ENCODE results near the gene OVOL3.
"Not testable (repeated sequence)": the region's sequence is repeated elsewhere in the genome, so short reads cannot be mapped to it uniquely, and the experiment has no call there.

The OVOL3 gene

DNA sequence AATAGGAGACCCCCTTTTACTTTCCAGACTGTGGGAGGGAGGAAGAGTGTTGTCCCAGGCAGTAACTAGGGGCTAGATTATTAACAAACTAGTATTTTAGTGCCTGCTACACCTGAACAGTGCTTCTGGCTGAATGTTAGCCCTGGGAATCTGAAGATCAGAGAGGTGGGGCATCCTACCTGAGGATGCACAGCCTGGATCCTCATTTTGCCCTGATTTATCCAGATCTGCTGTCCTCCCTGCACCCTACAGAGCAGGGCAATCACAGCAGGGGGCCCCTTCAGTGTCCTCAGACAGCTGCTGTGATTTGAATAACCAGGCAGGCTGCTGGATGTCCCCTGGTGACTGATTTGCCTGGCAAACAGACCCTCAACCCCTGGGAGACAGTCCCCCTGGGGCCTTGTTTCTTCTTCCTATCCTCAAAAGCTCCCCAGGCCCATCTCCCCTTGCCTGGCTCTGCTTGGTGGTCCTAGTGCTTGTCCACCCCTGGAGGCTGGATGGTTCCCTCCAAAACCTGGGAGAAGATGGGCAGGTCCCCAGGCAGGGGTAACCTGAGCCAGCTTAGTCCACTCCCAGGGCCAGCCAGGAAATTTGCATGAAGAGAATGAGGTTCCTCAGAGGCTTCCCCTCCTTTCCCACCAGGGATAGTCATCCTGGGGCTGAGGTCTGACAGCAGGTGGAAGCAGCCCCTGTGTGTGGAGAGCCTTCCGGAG, at the start of gene OVOL3:
OVOL3 (plus strand) TSS at position 657 of the 713 bp plus-strand sequence. CDS start 60 bp downstream, outside the sequence.
- no peak for DNase-seq (ENCODE audit: low read depth)

DNA sequence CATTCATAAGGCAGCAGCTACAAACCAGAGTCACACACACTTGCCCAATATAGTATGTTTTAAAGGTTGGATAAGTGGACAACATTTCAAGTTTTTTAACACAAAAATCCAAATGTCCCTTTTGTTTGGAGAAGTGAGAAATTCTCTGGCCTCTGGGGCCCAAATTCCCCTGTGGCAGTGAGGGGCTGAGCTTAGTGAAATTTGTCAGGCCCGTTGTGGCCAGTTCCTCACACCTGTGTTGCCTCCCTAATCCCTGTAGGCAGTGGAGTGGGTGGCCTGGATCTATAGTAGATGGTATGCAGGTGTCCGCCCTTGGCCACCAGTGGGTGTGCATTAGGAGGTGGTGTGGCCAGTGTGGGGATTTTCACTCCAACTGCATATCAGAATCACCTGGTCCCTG, 49.6 kb upstream of the OVOL3 start:
- DNase-seq (ENCODE audit: low read depth): no peak

DNA sequence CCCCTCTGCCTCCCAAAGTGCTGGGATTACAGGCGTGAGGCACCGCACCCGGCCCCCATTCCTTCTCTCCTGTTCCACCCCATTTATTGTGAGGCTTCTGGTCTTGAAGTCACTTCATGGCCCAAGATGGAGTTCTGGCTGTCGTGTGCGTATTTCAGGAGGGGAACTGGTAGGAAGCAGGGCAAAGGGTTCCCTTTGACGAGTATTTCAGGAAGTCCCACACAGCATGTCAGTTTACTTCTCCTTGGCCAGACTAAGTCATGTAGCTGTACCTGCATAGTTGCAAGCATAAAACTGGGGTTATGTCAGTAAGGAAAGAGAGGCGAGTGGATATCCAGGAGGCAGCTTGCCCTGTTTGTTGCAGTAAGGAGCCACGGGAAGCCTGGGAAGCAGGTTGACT, 46.1 kb upstream of the OVOL3 start:
- no peak for DNase-seq (ENCODE audit: low read depth)

DNA sequence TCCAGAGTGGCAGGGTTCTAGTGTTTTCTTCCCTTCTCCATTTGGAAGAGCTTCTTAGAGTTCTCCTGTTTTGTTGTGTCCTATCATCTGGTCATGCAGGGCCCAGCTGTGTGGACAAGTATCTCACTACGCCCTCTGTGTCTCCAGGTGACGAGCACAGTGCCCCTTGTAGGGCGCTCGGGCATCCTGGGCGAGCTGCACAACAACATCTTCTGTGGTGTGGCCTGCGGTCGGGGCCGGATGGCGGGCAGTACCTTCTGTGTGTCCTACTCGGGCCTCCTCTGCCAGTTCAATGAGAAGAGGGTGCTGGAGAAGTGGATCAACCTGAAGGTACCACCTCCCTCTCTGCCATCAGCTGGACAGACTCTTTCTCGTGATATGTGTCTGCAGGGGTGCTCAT, 43.3 kb upstream of the OVOL3 start:
- DNase-seq (ENCODE audit: low read depth): no peak

DNA sequence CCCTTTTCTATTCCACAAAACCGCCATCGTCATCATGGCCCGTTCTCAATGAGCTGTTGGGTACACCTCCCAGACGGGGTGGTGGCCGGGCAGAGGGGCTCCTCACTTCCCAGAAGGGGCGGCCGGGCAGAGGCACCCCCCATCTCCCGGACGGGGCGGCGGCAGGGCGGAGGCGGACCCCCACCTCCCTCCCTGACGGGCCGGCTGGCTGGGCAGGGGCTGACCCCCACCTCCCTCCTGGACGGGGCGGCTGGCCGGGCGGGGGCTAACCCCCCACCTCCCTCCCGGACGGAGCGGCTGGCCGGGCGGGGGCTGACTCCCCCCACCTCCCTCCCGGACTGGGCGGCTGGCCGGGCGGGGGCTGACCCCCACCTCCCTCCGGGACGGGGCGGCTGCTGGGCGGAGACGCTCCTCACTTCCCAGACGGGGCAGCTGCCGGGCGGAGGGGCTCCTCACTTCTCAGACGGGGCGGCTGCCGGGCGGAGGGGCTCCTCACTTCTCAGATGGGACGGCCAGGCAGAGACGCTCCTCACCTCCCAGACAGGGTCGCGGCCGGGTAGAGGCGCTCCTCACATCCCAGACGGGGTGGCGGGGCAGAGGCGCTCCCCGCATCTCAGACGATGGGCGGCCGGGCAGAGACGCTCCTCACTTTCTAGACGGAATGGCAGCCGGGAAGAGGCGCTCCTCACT, 42.0 kb upstream of the OVOL3 start:
- not testable (repeated sequence) for DNase-seq (ENCODE audit: low read depth)

DNA sequence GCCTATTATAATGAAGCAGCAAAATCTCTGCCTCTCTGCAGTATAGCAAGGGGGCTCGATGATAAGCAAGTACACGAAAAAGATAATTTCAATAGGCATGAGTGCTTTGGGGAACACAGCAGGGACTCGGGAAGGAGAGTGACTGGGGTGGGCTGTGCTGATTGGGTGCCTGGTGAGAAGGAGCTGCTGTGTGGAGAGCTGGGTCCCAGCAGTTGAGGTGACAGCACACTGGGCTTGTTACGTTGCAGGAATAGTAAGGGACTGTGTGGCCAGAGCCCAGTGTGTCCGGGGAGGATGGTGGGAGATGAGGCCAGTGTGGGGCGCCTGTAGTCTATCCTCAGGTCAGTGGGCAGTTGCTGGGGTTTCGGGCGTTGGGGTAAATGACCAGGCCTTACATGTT, 38.9 kb upstream of the OVOL3 start:
- DNase-seq (ENCODE audit: low read depth): no peak

DNA sequence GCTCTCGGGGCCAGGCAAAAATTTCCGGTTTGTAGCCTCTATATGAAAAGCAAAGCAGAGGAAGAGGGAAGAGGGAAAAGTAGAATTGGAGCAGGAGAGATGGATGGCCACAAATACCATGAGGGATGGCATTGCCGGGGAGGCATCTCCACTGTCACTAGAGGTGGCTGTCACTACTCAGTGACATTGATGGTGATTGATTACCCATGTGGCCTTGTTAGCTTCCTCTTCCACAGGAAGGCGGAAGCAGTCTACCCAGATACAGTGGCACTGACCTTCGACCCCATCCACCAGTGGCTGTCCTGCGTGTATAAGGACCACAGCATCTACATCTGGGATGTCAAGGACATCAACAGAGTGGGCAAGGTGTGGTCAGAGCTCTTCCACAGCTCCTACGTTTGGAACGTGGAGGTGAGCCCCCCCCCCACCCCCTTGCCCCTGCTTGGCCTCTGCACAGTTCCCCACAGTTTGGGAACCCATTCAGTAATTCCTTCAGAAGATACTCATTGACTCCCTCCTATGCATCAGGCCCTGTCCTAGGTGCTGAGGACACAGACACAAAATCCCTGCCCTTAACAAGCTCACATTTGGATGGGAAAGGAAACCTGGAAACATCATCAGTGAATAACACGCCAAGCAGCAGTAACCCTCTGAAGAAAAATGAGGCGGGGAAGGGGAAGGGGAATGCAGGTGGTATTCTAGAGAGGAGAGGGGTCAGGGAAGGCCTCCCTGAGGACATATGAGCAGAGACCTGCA, 37.6 kb upstream of the OVOL3 start:
- no peak for DNase-seq (ENCODE audit: low read depth)

DNA sequence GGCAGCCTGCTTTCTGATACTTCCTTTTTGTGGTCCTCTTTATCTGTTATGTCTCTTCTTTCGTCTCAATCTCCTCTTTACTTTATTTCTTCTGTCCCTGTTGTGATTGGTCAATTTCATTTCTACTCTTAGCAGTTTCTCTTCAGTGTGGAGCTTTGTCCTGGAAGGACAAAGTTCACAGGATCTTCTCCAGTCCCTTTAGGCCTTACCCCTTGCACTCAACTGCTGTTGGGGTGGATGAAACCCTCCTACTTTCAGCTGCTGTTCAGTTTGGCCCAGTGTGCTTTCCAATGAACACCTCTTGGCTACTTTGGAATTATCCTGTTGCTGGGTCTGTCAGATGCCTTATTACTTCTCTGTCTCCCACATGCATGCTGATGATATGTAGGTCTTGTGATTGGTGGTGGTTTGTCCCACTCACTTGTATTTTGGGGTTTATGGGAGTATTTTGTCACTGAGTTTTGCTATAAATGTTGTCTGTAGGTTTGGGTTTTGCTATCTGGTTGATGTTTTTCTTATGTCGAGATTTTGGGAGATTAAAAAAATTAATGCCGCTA, 31.5 kb upstream of the OVOL3 start:
- DNase-seq (ENCODE audit: low read depth): no peak

DNA sequence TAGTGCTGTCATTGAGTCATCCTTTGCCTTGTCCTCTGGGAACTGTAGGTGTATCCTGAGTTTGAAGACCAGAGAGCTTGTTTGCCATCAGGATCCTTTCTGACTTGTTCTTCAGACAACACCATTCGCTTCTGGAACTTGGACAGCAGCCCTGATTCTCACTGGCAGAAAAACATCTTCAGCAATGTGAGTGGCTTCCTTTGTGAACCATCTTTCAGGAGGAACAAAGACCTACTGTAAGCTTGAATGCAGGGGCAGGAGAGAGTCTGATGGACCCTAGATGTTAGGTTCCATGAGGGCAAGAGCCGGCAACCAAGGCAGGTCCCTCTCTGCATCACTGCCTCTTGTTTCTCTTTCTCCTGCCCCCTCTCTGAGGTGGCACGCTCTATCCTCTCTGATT, 29.6 kb upstream of the OVOL3 start:
- DNase-seq (ENCODE audit: low read depth): no peak

DNA sequence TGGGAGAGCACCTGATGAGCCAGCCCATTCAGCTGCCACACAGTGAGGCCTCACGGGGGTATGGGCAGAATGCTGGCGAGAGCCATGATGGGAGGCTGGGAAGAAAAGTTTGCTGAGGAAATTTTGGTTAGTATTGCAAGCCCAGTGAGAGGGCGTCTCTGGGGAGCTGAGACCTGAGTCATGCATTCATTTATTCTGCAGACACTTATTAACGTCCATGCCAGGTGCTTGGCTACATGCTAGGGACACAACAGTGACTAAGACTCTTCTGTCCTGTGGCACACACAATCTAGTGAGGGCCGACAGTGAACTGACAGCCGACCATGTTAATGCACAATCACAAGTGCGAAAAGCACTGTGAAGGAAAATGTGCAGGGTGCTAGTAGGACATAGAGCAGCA, 29.0 kb upstream of the OVOL3 start:
- DNase-seq (ENCODE audit: low read depth): no peak

DNA sequence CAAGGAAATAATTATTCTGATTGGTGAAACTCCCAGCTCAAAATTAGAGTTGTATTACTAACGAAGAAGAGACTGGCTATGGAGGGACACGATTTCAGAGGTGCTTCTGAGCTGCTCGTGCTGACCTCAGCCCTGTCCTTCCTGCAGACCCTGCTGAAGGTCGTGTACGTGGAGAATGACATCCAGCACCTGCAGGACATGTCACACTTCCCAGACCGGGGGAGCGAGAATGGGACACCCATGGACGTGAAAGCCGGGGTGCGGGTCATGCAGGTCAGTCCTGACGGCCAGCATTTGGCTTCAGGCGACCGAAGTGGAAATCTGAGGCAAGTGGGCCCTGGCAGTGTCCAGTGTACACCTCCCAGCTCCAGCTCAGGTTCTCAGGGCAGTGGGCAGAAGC, 28.0 kb upstream of the OVOL3 start:
- no peak for DNase-seq (ENCODE audit: low read depth)

DNA sequence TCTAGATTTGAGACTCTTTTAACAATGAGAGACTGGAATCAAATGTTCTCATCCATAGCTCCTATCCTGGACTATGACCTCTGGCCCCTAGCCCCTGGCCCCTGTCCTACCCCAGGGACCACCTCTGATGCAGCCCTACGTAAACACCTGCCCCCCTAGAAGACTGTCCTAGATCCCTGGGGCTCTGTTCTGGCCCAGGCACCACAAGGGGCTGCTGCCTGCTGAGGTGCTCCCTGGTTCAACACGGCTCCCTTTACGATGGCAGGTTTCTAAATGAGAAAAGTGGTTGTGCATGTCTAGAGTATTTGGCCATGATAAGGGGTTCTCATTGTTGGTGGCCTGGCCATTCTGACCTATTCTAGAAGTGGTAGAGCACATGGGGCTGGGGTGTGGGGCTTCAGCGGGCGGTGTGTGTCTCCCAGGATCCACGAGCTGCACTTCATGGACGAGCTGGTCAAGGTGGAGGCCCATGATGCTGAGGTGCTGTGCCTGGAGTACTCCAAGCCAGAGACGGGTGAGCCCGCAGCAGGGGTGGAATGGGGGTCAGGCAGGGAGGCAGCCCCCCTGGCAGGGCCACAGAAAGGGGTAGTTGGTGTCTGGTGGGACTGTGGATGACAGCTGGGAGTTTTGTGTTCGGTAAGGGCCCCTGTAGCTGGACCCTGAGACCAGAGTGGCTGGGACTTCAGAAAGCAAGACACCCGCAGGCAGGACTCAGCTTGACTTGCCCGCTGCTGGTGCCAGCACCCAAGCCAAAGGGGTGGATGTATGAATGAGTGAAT, 26.5 kb upstream of the OVOL3 start:
- no peak for DNase-seq (ENCODE audit: low read depth)

DNA sequence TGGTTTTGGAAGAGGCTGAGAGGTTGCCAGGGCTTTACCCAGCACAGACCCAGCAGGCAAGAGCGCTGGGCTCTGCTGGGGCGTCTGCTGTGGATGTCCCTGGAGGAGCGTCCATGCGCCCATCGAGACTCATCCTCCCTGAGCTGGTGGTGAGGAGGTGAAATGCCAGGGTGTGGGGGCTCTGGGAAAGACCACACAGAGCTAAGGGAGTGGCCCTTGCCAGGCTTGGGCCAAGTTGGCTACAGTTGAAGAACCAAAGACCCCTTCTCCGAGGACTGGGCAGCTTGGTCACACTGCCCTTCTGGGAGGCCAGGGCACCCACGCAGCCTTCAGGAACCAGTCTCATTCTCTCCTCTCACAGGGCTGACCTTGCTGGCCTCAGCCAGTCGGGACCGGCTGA, 24.6 kb upstream of the OVOL3 start:
- no peak for DNase-seq (ENCODE audit: low read depth)

DNA sequence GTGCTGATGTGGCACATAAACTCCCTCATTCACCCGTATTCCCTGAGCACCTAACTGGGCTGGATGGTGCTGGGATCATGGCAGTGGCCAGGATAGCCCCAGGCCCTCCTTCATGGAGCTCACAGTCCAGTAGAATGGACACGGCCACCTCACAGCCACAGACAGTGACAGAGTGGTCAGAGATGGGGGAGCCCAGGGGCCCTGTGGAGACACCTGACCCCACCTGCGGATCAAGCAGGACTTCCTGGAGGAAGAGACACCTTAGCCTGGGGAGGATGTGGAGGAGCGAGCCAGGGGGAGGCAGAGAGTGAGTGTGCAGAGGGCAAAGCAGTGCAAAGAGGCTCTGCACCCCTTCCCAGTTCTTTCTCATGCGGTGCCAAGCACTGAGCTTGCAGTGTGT, 21.1 kb upstream of the OVOL3 start:
- DNase-seq (ENCODE audit: low read depth): no peak

DNA sequence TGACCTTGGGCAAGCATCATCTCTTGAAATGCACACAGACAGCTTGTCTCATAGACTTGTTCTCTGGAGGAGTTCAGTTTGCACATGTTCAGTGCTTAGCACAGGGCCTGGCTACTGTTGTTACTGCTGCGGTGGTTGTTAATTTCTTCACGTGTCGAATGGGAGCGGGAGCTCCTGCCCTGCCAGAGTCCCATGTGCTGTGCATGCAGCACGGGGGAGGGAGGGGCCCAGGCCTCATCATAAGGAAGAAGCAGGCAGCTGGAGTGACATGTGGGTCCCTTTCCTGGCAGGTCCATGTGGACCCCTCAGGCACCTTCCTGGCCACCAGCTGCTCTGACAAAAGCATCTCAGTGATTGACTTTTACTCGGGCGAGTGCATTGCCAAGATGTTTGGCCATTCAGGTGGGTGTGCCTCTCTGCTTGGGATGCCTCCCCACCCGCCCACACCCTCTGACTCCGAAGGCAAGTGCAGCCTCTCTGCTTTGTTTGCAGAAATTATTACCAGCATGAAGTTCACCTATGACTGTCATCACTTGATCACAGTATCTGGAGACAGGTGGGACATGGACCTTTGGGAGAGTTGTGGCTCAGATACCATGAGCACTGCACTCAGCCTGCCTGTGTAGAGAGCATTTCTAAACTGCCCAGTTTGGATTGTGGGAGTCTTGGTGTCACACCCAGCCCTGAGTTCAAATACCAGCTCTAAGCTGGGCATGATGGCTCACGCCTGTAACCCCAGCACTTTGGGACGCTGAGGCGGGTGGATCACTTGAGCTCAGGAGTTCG, 19.8 kb upstream of the OVOL3 start:
- DNase-seq (ENCODE audit: low read depth): no peak

DNA sequence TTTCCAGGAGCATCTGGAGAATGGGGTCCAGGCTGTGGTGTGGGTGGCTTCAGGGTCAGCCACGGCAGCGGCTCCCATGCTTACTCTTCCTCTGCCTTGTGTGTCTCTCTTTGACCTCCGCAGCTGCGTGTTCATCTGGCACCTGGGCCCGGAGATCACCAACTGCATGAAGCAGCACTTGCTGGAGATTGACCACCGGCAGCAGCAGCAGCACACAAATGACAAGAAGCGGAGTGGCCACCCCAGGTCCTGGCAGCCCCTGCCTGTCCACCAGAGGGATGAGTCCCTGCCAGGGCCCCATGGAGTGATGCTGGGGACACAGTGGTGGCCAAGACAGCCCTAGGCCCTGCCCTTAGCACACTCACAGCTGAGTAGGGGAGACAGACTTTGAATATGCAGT, 18.4 kb upstream of the OVOL3 start:
- DNase-seq (ENCODE audit: low read depth): no peak

DNA sequence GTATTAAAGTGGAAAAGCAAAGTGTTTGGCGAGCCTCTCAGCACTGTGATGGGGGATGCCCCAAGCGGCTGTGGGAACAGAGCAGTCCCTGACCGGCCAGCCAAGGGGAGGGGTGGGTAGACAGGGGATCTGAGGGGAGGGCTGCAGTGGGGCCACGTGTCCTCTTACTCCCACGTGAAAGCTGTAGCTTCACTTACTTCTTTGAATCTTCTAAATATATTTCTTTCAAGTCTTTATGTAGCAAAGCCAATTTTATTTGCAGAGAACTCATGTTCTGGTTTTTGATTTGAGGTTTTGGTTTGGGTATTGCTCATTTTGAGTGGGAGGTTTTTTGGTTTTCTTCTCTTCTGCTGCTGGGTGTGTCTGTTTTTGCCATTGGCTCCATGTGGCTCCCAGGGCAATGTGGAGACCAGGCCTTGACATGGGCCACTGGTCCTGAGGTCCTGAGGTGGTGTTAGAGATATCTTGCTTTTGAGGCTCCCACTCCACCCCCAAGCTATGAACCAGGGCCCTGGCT, 17.7 kb upstream of the OVOL3 start:
- DNase-seq (ENCODE audit: low read depth): no peak

DNA sequence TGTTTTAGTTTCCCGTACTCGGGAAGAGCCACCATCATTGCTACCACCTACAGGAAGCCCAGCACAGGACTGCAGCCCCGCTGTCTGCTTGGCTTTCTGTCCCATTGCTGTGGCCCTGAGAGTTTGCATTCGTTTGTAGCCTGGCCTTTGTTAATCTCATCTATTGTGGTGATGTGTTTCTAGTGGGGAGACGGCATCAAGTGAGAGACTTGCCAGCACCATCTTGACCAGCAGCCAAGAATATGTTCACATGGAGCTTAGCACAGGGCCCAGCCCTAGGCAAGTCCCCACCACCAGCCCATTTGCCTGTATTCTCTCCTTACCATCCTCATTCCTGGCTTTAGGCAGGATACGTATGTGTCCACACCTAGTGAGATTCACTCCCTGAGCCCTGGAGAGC, 17.3 kb upstream of the OVOL3 start:
- DNase-seq (ENCODE audit: low read depth): no peak

DNA sequence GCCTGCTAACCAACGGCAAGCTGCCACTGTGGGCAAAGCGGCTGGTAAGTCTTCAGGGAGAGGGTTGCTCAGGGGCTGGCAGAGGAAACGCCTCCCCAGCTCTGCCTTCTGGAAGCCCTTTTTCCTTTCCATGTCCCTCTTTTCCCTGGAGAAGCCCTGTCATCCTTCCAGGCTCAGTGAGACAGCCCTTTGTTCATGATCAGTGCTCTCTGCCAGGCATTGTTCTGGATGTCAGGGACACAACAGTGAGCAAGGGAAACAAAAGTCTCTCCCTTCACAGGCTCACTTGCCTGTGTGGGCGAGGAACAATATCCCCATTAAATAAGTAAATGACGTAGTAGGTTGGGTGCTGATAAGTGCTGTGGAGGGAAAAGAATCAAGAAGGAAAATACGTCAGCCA, 13.9 kb upstream of the OVOL3 start:
- DNase-seq (ENCODE audit: low read depth): no peak

DNA sequence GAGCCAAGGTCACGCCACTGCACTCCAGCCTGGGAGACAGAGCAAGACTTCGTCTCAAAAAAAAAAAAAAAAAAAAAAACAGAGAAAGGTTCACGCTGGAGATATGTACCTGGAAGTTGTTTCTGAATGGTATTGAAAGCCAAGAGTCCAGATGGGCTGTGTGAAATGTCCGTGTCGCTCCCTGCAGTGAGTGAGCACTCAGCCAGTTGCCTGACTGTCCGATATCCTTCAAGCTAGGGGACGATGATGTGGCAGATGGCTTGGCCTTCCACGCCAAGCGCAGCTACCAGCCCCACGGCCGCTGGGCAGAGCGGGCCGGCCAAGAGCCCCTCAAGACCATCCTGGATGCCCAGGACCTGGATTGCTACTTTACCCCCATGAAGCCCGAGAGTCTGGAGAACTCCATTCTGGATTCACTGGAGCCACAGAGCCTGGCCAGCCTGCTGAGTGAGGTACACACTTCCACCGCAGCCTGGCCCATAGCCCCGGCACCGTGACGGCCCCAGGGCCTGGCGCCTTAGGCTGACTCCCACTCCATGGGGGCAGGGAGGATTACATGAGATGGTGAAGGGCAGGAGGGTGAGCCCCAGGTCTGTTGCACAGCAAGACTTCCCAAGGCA, 11.7 kb upstream of the OVOL3 start:
- no peak for DNase-seq (ENCODE audit: low read depth)

DNA sequence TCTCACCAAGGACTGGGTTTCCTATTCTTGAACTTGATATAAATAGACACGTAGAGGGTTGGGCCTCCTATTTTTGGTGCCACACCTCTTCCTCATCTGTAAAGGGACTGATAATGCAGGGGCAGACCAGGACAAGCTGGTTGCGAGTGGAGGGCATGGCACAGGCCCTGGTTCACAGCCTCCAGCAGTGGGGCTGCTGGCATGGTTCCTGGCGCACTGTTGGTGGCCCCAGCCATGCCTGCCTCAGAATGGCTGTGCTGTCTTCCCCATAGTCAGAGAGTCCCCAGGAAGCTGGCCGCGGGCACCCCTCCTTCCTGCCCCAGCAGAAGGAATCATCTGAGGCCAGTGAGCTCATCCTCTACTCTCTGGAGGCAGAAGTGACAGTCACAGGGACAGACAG, 10.5 kb upstream of the OVOL3 start:
- DNase-seq (ENCODE audit: low read depth): no peak

Data from stimulated activated CD8-positive, alpha-beta memory T cell treated with anti-CD3 and anti-CD28 coated beads, Interleukin-7, amount 100 ng/mL, for 24 hours (primary cell).